SJSA1 (cell line): ENCODE results near the gene HERC3. TPM values are rescaled to one million over a fixed set of nuclear protein-coding genes. Genes with fewer than 3 reads are reported as not detected.
A peak's percentile ranks its signal among the peaks of the same experiment; 100 is the strongest.

Experiments
- DNase-seq, 2 experiments: peaks; one replicate each; pipeline ENCODE4 v3.0.0-alpha.2; 2015 to 2020; ENCODE audit warnings: low spot score in 2 of 2, low read depth in 1 of 2
- H3K27ac ChIP-seq: fragments of 250-450 bp; sonication (Bioruptor Pico); 2 replicates; pipeline ENCODE4 v1.5.1; 2020; ENCODE audit warnings: mild to moderate bottlenecking, moderate library complexity
- H3K27me3 ChIP-seq: fragments of 250-450 bp; sonication (Bioruptor Pico); replicated peaks from 2 replicates; pipeline ENCODE4 v1.5.1; 2020; ENCODE audit warnings: mild to moderate bottlenecking, moderate library complexity
- H3K36me3 ChIP-seq: fragments of 250-450 bp; sonication (Bioruptor Pico); 2 replicates; pipeline ENCODE4 v1.5.1; 2020; ENCODE audit warnings: mild to moderate bottlenecking
- H3K4me1 ChIP-seq: fragments of 250-450 bp; sonication (Bioruptor Pico); replicated peaks from 2 replicates; pipeline ENCODE4 v1.6.1; 2021; ENCODE audit warnings: mild to moderate bottlenecking
- H3K4me3 ChIP-seq: fragments of 250-450 bp; sonication (Bioruptor Pico); 2 replicates; pipeline ENCODE4 v1.5.1; 2020; ENCODE audit warnings: mild to moderate bottlenecking
- H3K9me3 ChIP-seq: fragments of 250-450 bp; sonication (Bioruptor Pico); replicated peaks from 2 replicates; pipeline ENCODE4 v1.5.1; 2020; ENCODE audit warnings: mild to moderate bottlenecking
- total RNA-seq: library from RNA; depleted of rRNA; stranded (reverse); fragments of >200 nt; shearing (Covaris generic); gene quantifications from 2 replicates; pipeline ENCODE4 v1.2.3, GENCODE V29; 2014; rRNA removed

HERC3 gene
- 6.1 and 10.2 TPM in 2 replicates for total RNA-seq

GRCh38 chr4:88591787-88592599 is at the start of gene HERC3:
HERC3 (plus strand) TSS chr4:88592480; CDS start chr4:88605824, 13,344 bp downstream.
- peak within 1 kb of the TSS; percentile 33 for H3K27ac ChIP-seq
- no peaks in the 10 kb centered on the region for H3K27me3 ChIP-seq
- no peaks in the 10 kb centered on the region; the same call in 1 of the 2 replicates for H3K36me3 ChIP-seq
- DNase-seq: peak; percentile 88 to 89
- H3K4me1 ChIP-seq: peaks cover 10% of the 10 kb centered on the region
- H3K4me3 ChIP-seq: peak within 1 kb of the TSS; percentile 74
- H3K9me3 ChIP-seq: no peaks in the 10 kb centered on the region

GRCh38 chr4:88549815-88550214 is 42.5 kb upstream of the HERC3 start:
- H3K4me1 ChIP-seq: no peaks in the 10 kb centered on the region
- H3K4me3 ChIP-seq: no peak overlapping the region
- H3K36me3 ChIP-seq: no peaks in the 10 kb centered on the region
- no peak for DNase-seq
- no peaks in the 10 kb centered on the region for H3K9me3 ChIP-seq
- H3K27ac ChIP-seq: no peak overlapping the region
- H3K27me3 ChIP-seq: no peaks in the 10 kb centered on the region

- H3K4me1 ChIP-seq: peaks cover 3% of the 10 kb centered on the region; the same call in 1 of the 2 replicates
- no peak overlapping the region for H3K27ac ChIP-seq
- no peaks in the 10 kb centered on the region for H3K27me3 ChIP-seq
- DNase-seq: no peak
- H3K36me3 ChIP-seq: no peaks in the 10 kb centered on the region
- H3K4me3 ChIP-seq: no peak overlapping the region
- no peaks in the 10 kb centered on the region for H3K9me3 ChIP-seq
Observed at GRCh38 chr4:88567591-88567990, 24.7 kb upstream of the HERC3 start.

GRCh38 chr4:88570001-88570400 is 22.3 kb upstream of the HERC3 start:
- DNase-seq: no peak
- no peak overlapping the region for H3K4me3 ChIP-seq
- H3K27ac ChIP-seq: no peak overlapping the region
- H3K27me3 ChIP-seq: no peaks in the 10 kb centered on the region
- peaks cover 3% of the 10 kb centered on the region; the same call in 1 of the 2 replicates for H3K4me1 ChIP-seq
- H3K36me3 ChIP-seq: no peaks in the 10 kb centered on the region
- no peaks in the 10 kb centered on the region for H3K9me3 ChIP-seq

- Histone ChIP-seq H3K9me3 (no peaks in the 10 kb centered on the region), H3K4me1 (peaks cover 3% of the 10 kb centered on the region; the same call in 1 of the 2 replicates), H3K36me3 (no peaks in the 10 kb centered on the region), H3K27me3 (no peaks in the 10 kb centered on the region), H3K27ac (no peak overlapping the region), H3K4me3 (no peak overlapping the region)
- DNase-seq: no peak
Observed at GRCh38 chr4:88573276-88573980, 18.9 kb upstream of the HERC3 start.

- peaks cover 3% of the 10 kb centered on the region; the same call in 1 of the 2 replicates for H3K4me1 ChIP-seq
- no peaks in the 10 kb centered on the region for H3K27me3 ChIP-seq
- H3K4me3 ChIP-seq: no peak overlapping the region
- no peak overlapping the region for H3K27ac ChIP-seq
- H3K36me3 ChIP-seq: no peaks in the 10 kb centered on the region
- H3K9me3 ChIP-seq: no peaks in the 10 kb centered on the region
- DNase-seq: peak in 1 of 2 experiments; percentile 35
Observed at GRCh38 chr4:88573995-88574394, 18.3 kb upstream of the HERC3 start.

GRCh38 chr4:88575186-88575585 is 17.1 kb upstream of the HERC3 start:
- Histone ChIP-seq H3K4me3 (no peak overlapping the region), H3K27ac (no peak overlapping the region), H3K36me3 (no peaks in the 10 kb centered on the region), H3K27me3 (no peaks in the 10 kb centered on the region), H3K9me3 (no peaks in the 10 kb centered on the region), H3K4me1 (no peaks in the 10 kb centered on the region; the same call in 1 of the 2 replicates)
- DNase-seq: no peak

GRCh38 chr4:88582493-88582892 is 9.8 kb upstream of the HERC3 start:
- DNase-seq: no peak
- no peaks in the 10 kb centered on the region for H3K9me3 ChIP-seq
- no peaks in the 10 kb centered on the region for H3K27me3 ChIP-seq
- H3K36me3 ChIP-seq: no peaks in the 10 kb centered on the region
- no peak overlapping the region for H3K27ac ChIP-seq
- no peak overlapping the region for H3K4me3 ChIP-seq
- H3K4me1 ChIP-seq: 0 out of 2 replicates have a peak, but pooled peaks cover 3% of the 10 kb centered on the region

- no peaks in the 10 kb centered on the region for H3K27me3 ChIP-seq
- H3K4me1 ChIP-seq: 0 out of 2 replicates have a peak, but pooled peaks cover 3% of the 10 kb centered on the region
- no peak overlapping the region for H3K4me3 ChIP-seq
- no peaks in the 10 kb centered on the region for H3K9me3 ChIP-seq
- no peak for DNase-seq
- no peak overlapping the region for H3K27ac ChIP-seq
- no peaks in the 10 kb centered on the region for H3K36me3 ChIP-seq
Observed at GRCh38 chr4:88583631-88584470, 8.4 kb upstream of the HERC3 start.

GRCh38 chr4:88584471-88584900 is 7.8 kb upstream of the HERC3 start:
- H3K27ac ChIP-seq: no peak overlapping the region
- no peak overlapping the region for H3K4me3 ChIP-seq
- no peaks in the 10 kb centered on the region for H3K9me3 ChIP-seq
- H3K4me1 ChIP-seq: 0 out of 2 replicates have a peak, but pooled peaks cover 3% of the 10 kb centered on the region
- DNase-seq: no peak
- H3K27me3 ChIP-seq: no peaks in the 10 kb centered on the region
- no peaks in the 10 kb centered on the region for H3K36me3 ChIP-seq

- DNase-seq: no peak
- no peaks in the 10 kb centered on the region for H3K9me3 ChIP-seq
Observed at GRCh38 chr4:88585917-88586316, 6.4 kb upstream of the HERC3 start.

GRCh38 chr4:88587306-88587705 is 5.0 kb upstream of the HERC3 start:
- no peak for DNase-seq
- Histone ChIP-seq H3K36me3 (no peaks in the 10 kb centered on the region), H3K4me1 (peaks cover 9% of the 10 kb centered on the region), H3K27me3 (no peaks in the 10 kb centered on the region), H3K27ac (no peak overlapping the region), H3K4me3 (no peak overlapping the region), H3K9me3 (no peaks in the 10 kb centered on the region)

More at GRCh38 chr4:88585917-88586316, 6.4 kb upstream of the HERC3 start:
- Histone ChIP-seq H3K4me1 (peaks cover 3% of the 10 kb centered on the region; the same call in 1 of the 2 replicates), H3K36me3 (no peaks in the 10 kb centered on the region), H3K27me3 (no peaks in the 10 kb centered on the region), H3K4me3 (no peak overlapping the region), H3K27ac (no peak overlapping the region)
